ENCODE measurements around the gene IQCK.

DNA sequence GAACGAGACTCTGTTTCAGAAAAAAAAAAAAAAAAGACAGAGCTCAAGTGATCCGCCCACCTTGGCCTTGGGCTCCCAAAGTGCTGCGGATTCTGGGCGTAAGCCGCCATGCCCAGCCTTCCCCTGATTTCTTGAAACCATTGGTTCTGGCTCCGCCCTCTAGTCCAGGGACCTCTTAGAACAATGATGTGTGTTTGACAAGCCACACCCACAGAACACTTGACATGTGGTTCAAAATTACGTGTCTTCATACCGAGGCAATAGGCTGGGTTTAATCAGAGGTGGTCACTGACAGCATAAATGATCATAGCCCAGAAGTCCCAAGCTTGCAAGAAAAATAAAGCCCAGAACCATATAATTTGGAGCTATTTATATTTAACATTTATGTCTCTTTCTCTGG is 23.1 kb upstream of the IQCK start:
- no peak for TF ChIP-seq EZH2 (IDR thresholded peaks at IDR 0.05; ENCODE audit: borderline replicate concordance)
- TF ChIP-seq, protein P1, sequence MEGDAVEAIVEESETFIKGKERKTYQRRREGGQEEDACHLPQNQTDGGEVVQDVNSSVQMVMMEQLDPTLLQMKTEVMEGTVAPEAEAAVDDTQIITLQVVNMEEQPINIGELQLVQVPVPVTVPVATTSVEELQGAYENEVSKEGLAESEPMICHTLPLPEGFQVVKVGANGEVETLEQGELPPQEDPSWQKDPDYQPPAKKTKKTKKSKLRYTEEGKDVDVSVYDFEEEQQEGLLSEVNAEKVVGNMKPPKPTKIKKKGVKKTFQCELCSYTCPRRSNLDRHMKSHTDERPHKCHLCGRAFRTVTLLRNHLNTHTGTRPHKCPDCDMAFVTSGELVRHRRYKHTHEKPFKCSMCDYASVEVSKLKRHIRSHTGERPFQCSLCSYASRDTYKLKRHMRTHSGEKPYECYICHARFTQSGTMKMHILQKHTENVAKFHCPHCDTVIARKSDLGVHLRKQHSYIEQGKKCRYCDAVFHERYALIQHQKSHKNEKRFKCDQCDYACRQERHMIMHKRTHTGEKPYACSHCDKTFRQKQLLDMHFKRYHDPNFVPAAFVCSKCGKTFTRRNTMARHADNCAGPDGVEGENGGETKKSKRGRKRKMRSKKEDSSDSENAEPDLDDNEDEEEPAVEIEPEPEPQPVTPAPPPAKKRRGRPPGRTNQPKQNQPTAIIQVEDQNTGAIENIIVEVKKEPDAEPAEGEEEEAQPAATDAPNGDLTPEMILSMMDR (IDR thresholded peaks at IDR 0.05; ENCODE audit: poor library complexity), result no peak

All from hepatocyte (in vitro differentiated cells).